ENCODE measurements around the gene PPP1R12B. TPM values are rescaled to one million over a fixed set of nuclear protein-coding genes. Genes with fewer than 3 reads are reported as not detected.
"Not testable (repeated sequence)": the region's sequence is repeated elsewhere in the genome, so short reads cannot be mapped to it uniquely, and the experiment has no call there.

Gene PPP1R12B
- total RNA-seq, 2 donors from 2014 or later, result 420 to 821 TPM

DNA sequence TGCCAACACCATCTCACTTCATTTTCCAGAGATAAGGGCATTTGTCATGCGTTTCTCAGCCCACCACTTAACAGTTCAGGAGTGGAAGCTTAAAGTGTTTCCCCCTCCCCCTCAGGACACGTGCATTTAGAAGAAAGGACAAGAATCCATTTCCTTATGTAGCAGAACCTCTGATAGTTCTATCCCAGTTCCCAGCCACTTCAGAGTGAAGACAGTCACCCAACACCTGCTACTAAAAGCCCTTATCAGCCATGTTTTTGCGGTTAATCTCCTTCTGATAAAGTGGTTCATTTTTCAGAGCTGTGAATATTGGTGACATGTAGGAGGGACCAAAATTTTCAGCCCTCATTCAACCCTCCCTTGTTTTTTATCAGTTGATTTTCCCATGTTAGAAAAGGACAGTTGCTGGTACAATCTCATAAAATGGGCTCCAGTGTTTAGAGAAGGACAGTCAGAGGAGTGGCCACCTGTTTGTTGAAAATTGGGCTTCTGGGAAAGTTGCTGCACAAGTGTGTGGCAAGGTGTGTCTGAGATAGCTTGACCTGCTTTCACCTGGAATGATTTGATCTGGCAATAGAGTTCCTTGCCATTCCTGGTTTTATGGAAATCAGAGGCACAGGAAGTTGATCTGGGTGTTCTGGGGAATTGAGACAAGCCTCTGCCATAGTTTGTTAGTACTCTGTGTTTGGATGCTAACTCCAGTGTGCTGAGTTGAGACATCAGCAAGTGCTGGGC is 114.0 kb downstream of the PPP1R12B start:
- peaks cover 0 to 34% of the 10 kb centered on the region in 2 donors for H3K4me1 ChIP-seq
- H3K9me3 ChIP-seq, result no peaks in the 10 kb centered on the region
- TF ChIP-seq, protein P1, sequence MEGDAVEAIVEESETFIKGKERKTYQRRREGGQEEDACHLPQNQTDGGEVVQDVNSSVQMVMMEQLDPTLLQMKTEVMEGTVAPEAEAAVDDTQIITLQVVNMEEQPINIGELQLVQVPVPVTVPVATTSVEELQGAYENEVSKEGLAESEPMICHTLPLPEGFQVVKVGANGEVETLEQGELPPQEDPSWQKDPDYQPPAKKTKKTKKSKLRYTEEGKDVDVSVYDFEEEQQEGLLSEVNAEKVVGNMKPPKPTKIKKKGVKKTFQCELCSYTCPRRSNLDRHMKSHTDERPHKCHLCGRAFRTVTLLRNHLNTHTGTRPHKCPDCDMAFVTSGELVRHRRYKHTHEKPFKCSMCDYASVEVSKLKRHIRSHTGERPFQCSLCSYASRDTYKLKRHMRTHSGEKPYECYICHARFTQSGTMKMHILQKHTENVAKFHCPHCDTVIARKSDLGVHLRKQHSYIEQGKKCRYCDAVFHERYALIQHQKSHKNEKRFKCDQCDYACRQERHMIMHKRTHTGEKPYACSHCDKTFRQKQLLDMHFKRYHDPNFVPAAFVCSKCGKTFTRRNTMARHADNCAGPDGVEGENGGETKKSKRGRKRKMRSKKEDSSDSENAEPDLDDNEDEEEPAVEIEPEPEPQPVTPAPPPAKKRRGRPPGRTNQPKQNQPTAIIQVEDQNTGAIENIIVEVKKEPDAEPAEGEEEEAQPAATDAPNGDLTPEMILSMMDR (IDR thresholded peaks at IDR 0.05), result no peak
- DNase-seq (ENCODE audit: low spot score), result no peak
- no peaks in the 10 kb centered on the region for H3K27me3 ChIP-seq
- H3K4me3 ChIP-seq, result peak overlapping the region; percentile 40 to 50
- peak overlapping the region; percentile 58 to 85 for H3K27ac ChIP-seq
- no peaks in the 10 kb centered on the region for H3K36me3 ChIP-seq

DNA sequence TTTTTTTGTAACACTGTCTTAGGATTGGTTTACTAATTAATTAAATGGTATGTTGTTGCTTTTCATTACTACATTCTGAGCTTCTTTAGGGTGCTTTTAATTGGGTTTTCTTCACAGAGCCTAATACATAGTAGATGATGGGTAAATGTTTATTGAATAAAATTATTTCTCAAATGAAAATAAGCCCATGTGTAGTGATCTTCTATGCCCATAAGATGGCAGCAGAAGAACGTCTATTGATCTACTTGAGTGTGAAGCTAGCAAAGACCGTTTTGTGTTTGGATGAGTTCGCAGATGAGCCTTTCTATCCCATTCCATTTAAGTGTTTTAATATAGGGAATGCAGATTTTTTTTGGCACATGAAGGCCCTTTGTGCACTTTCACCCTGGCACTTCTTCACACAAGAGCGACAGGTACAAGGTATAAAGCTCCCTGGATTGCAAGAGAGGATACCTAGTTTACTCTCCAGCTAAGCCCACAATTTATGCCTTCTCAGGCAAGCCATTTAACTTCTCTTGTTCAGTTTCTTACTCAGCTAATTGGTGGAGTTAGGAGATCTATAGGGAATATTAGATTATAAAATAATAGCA is 115.7 kb downstream of the PPP1R12B start:
- Histone ChIP-seq H3K4me3 (peak overlapping the region; percentile 40 to 50), H3K4me1 (peaks cover 0 to 19% of the 10 kb centered on the region in 2 donors), H3K27ac (peak overlapping the region in 1 of 2 donors; percentile 85)
- TF ChIP-seq, protein P1 (IDR thresholded peaks at IDR 0.05), result peak in 1 of 2 donors; percentile 70
- DNase-seq (ENCODE audit: low spot score); H3K27me3 ChIP-seq; H3K9me3 ChIP-seq; H3K36me3 ChIP-seq: not testable (repeated sequence)

DNA sequence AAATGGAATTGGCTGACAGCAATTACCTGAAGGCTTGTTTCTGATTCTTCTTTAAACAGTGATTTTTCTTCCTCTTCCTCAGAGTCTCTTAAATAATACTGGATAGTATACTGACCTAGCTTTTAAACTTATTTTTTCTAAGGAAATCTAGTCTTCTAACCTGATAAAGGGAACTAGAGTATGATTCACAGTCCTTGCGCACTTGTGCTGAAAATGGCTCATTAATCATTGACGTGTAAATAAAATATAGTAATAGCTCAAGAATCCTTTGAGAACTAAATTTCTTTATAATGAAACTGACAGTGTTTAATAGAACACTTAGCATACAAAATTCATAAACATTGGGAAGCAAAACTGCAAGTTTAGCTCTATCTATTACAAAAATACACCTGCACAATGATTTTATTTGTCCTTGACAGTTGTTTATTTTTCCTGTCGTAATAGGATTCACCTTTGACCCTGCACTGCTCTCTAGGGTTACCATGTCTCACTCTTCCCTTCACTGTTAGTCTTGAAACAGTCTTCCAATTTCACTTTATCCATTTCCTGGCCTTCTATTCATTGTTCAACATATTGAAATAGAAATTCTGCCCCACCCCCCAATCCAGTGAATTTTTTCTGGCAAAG is 117.3 kb downstream of the PPP1R12B start:
- DNase-seq (ENCODE audit: low spot score); H3K36me3 ChIP-seq; H3K27me3 ChIP-seq; H3K4me1 ChIP-seq; H3K9me3 ChIP-seq: not testable (repeated sequence)
- peak overlapping the region; percentile 40 to 50 for H3K4me3 ChIP-seq
- H3K27ac ChIP-seq, result peak overlapping the region in 1 of 2 donors; percentile 85

DNA sequence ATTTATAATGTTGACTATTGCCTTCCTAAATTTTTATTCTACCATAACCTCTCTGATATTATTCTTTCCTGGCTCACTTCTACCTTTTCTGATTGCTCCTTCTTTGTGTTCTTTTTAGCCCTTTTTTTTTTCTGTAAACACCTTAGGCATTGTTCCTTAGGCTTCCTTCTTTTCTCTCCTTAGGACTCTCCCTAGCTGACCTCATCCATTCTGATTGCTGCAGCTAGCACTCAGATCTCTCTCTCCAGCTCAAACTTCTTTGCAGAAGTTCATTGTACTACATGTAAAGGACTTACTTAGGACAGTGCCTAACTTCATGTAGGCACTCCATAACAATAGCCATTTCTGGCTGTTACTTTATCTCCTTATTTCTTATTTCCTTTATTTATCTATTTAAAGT is 117.8 kb downstream of the PPP1R12B start:
- not testable (repeated sequence) for H3K36me3 ChIP-seq; H3K27me3 ChIP-seq; DNase-seq (ENCODE audit: low spot score); H3K9me3 ChIP-seq; H3K4me1 ChIP-seq
- Histone ChIP-seq H3K4me3 (peak overlapping the region; percentile 40 to 50), H3K27ac (peak overlapping the region in 1 of 2 donors; percentile 85)

DNA sequence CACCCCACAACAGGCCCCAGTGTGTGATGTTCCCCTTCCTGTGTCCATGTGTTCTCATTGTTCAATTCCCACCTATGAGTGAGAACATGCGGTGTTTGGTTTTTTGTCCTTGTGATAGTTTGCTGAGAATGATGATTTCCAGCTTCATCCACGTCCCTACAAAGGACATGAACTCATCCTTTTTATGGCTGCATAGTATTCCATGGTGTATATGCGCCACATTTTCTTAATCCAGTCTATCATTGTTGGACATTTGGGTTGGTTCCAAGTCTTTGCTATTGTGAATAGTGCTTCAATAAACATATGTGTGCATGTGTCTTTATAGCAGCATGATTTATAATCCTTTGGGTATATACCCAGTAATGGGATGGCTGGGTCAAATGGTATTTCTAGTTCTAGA is 118.9 kb downstream of the PPP1R12B start:
- not testable (repeated sequence) for H3K9me3 ChIP-seq; H3K27me3 ChIP-seq; H3K4me3 ChIP-seq; H3K36me3 ChIP-seq; H3K27ac ChIP-seq; H3K4me1 ChIP-seq; DNase-seq (ENCODE audit: low spot score)

DNA sequence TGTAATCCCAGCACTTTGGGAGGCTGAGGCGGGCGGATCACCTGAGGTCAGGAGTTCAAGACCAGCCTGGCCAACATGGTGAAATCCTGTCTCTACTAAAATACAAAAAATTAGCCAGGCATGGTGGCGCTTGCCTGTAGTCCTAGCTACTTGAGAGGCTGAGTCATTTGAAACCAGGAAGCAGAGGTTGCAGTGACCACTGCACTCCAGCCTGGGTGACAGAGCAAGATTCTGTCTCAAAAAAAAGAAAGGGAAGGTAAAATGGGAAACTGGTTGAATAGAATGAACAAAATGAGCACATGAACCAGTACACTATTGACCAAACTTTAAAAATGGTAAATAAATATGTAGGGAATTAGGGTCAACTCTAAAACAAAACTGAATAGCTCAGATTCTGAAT is 120.2 kb downstream of the PPP1R12B start:
- not testable (repeated sequence) for DNase-seq (ENCODE audit: low spot score); H3K27me3 ChIP-seq

DNA sequence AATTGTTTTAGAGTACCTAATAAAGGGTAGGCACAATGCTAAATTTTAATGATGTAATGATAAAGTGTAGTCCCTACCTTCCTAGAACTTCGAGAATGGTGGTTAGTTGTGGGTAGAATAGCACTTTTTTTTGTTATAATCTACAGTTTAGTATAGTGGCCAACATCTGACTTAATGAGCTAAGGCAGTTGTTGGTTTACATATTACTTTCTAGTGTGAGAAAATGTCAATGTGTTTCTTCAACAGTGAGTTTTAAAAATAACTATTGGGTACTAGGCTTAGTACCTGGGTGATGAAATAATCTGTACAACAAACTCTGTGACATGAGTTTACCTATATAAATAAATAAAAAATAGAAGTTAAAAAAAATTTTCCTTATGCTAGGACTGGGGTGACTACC is 120.6 kb downstream of the PPP1R12B start:
- H3K27ac ChIP-seq, result peak overlapping the region in 1 of 2 donors; percentile 53
- DNase-seq (ENCODE audit: low spot score); H3K27me3 ChIP-seq; H3K4me1 ChIP-seq; H3K4me3 ChIP-seq; H3K36me3 ChIP-seq; H3K9me3 ChIP-seq: not testable (repeated sequence)

More for the DNA sequence above, 120.2 kb downstream of the PPP1R12B start:
- Histone ChIP-seq H3K27ac (peak overlapping the region in 1 of 2 donors; percentile 53), H3K4me3 (peak overlapping the region in 1 of 2 donors; percentile 13)
- H3K36me3 ChIP-seq, H3K9me3 ChIP-seq, H3K4me1 ChIP-seq: not testable (repeated sequence)

DNA sequence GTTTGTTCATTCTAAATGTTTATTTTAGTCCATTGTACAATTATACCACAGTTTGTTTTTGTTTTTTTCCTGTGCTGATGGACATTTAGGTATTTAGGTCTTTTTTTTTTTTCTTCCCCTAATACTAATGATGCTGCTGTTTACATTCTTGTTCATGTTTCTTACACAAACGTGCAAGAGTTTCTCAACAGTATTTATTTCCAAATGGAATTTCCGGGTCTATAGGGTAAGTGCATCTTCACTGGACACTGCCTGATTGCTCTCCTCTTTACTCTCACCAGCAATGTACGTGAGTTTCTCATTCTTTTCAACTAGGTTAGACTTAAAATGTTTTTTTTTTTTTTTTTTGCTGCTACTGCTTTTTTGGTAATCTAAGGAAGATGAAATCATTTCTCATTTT is 122.7 kb downstream of the PPP1R12B start:
- no peak overlapping the region for H3K4me3 ChIP-seq
- H3K36me3 ChIP-seq, result no peaks in the 10 kb centered on the region
- no peaks in the 10 kb centered on the region for H3K27me3 ChIP-seq
- H3K4me1 ChIP-seq, result peaks cover 0 to 6% of the 10 kb centered on the region in 2 donors
- H3K27ac ChIP-seq, result peak overlapping the region in 1 of 2 donors; percentile 70
- DNase-seq (ENCODE audit: low spot score), result no peak
- H3K9me3 ChIP-seq, result no peaks in the 10 kb centered on the region
- TF ChIP-seq, protein P1 (IDR thresholded peaks at IDR 0.05), result no peak

DNA sequence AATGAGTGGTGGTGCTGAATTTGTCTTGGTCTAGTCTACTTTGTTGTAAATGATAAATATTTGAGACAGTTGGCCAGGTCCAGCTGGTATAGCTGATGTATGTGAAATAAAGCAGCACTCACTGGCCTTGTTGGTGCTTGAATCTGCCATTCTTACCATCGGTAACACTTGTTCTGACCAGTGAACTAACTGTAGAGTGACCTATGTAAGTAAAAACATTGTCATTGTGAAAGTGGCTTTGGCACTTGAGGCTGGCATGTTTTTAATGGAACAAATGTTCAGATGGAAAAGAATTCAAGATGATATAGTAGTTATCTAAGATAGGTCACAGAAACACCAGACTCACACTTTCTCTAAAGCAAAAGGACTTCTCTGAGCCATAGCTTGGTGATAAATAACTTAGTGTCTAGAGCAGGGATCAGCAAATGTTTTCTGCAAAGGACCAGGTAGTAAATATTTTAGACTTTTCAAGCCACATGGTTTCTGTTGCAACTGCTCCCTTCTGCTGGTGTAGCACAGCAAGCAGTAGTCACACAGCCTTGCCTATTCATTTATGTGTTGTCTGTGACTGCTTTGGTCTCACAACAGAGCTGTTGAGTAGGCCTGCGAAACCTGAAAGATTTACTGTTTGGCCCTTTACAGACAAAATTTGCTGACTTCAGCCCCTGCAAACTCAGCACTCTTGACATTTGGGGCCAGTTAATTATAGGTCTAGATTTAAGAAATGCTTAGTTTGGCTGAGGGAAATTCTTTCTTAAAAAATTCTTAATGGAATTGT is 124.0 kb downstream of the PPP1R12B start:
- not testable (repeated sequence) for H3K27me3 ChIP-seq; H3K4me3 ChIP-seq; H3K36me3 ChIP-seq; H3K9me3 ChIP-seq; DNase-seq (ENCODE audit: low spot score)
- Histone ChIP-seq H3K27ac (peak overlapping the region in 1 of 2 donors; percentile 70), H3K4me1 (peaks cover 0 to 11% of the 10 kb centered on the region in 2 donors)

DNA sequence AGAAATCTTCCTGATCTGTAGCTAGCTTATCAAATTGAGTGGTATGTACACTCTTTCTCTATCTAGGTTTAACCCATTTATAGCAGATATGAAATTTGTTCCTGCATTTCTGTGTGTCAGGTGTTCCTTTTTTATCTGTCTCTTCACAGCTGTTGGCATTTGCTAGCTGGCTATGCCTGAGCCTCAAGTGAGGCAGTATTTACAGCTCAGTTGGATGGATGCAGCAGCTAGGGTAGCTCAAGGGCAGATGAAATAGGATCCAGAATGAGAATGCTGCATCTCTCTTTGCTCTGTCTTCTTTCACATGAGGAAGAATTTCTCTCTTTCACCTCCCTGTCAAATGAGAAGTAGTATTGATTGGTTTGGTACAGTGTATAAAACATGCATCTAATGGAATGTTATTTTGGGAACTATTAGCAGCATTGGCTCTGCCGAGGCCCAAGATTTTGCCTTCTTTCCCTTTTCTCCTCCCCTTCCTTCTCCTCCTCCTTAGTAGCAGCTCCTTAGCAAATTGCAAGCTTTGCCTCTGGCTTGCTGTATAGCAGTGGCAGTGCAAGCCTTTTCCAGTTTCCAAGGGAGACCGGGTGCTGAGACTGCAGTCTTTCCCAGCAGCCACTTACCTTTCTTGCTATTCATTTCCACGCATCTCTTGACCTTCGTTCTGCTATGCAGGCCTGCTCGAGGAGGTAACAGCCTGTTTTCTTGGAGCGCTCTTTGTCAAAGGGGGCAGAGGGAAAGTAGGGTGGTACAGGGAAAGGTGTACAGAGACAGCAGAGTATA is 125.0 kb downstream of the PPP1R12B start:
- not testable (repeated sequence) for DNase-seq (ENCODE audit: low spot score); H3K36me3 ChIP-seq; H3K4me3 ChIP-seq; H3K27me3 ChIP-seq; H3K9me3 ChIP-seq
- Histone ChIP-seq H3K27ac (peak overlapping the region in 1 of 2 donors; percentile 70), H3K4me1 (peaks cover 0 to 13% of the 10 kb centered on the region in 2 donors)

All from right atrium auricular region (tissue), 2 donors.